ENCODE measurements around the gene PLAAT2.

DNA sequence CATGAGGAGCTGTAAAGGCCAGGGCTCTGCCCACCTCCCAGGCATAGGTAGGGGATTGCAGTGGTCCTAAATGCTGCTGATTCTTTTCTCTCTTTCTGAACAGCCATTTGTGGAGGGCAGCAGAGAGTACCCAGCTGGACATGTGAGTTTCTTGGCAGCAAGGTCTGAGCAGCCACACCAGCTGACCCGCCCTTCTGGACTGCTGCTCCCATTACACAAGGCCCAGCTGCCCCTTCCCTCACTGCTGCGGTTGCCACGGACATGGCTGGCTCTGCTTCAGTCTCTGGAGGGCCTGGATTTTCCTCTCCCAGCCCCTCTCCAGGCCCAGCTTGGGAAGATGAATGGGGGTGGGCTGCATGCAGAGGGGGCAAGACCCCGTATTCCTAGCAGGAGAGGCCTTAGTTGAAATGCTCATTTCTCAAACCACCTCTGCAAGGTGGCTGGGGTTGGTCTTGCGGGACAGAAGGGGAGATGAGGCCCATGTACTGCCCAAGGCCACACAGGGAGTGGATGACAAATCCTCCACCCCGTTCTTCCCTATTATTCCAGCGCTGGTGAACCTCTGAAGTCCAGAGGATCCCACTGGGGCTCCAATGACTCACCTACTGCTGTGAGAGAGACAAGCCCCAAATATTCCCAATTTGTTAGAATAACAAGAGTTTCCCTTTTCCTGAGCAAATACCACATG, 52.7 kb downstream of the PLAAT2 start:
- TF ChIP-seq POLR2A (IDR thresholded peaks at IDR 0.05), result no peak
- TF ChIP-seq, protein P1, sequence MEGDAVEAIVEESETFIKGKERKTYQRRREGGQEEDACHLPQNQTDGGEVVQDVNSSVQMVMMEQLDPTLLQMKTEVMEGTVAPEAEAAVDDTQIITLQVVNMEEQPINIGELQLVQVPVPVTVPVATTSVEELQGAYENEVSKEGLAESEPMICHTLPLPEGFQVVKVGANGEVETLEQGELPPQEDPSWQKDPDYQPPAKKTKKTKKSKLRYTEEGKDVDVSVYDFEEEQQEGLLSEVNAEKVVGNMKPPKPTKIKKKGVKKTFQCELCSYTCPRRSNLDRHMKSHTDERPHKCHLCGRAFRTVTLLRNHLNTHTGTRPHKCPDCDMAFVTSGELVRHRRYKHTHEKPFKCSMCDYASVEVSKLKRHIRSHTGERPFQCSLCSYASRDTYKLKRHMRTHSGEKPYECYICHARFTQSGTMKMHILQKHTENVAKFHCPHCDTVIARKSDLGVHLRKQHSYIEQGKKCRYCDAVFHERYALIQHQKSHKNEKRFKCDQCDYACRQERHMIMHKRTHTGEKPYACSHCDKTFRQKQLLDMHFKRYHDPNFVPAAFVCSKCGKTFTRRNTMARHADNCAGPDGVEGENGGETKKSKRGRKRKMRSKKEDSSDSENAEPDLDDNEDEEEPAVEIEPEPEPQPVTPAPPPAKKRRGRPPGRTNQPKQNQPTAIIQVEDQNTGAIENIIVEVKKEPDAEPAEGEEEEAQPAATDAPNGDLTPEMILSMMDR (IDR thresholded peaks at IDR 0.05), result no peak
- TF ChIP-seq POLR2AphosphoS5 (IDR thresholded peaks at IDR 0.05), result no peak

All from prostate gland (tissue), 2 donors.